GM18498 (cell line): ENCODE results near the gene PLCD3.
A peak's percentile ranks its signal among the peaks of the same experiment; 100 is the strongest.

Experiments
- ATAC-seq: cut with Tn5 transposase; IDR thresholded peaks from one replicate; pipeline ENCODE4 v1.9.1; 2021; ENCODE audit warnings: mild to moderate bottlenecking, moderate library complexity; ENCODE audit not compliant: unreplicated experiment

Gene PLCD3

GRCh38 chr17:45132320-45132571 lies at the start of gene PLCD3:
Gene PLCD3, minus strand, starts transcription at chr17:45132515. Its CDS starts 105 bp downstream, at chr17:45132410.
- peak; percentile 5 for ATAC-seq

GRCh38 chr17:45177563-45177962 lies 45.2 kb upstream of the PLCD3 start:
- ATAC-seq, result no peak

GRCh38 chr17:45175759-45176115 lies 43.4 kb upstream of the PLCD3 start:
- ATAC-seq, result no peak

GRCh38 chr17:45172541-45173286 lies 40.4 kb upstream of the PLCD3 start:
- ATAC-seq, result peak; percentile 63

- no peak for ATAC-seq
Observed at GRCh38 chr17:45172232-45172540, 39.9 kb upstream of the PLCD3 start.

- no peak for ATAC-seq
Observed at GRCh38 chr17:45171338-45172231, 39.3 kb upstream of the PLCD3 start.

GRCh38 chr17:45170931-45171337 lies 38.6 kb upstream of the PLCD3 start:
- ATAC-seq, result no peak

GRCh38 chr17:45170280-45170930 lies 38.1 kb upstream of the PLCD3 start:
- ATAC-seq, result no peak

- ATAC-seq, result no peak
Observed at GRCh38 chr17:45168991-45169752, 36.9 kb upstream of the PLCD3 start.

GRCh38 chr17:45164734-45165269 lies 32.5 kb upstream of the PLCD3 start:
- ATAC-seq, result no peak

GRCh38 chr17:45162025-45162687 lies 29.8 kb upstream of the PLCD3 start:
- ATAC-seq, result no peak

GRCh38 chr17:45161288-45162024 lies 29.1 kb upstream of the PLCD3 start, which contains the start of gene HEXIM2:
Gene HEXIM2, plus strand, starts transcription at chr17:45161875. Its CDS starts 919 bp downstream, at chr17:45162794.
- ATAC-seq, result peak; percentile 89

GRCh38 chr17:45160447-45161287 lies 28.4 kb upstream of the PLCD3 start:
- peak; percentile 25 for ATAC-seq

- ATAC-seq, result no peak
Observed at GRCh38 chr17:45156242-45156641, 23.9 kb upstream of the PLCD3 start.

- no peak for ATAC-seq
Observed at GRCh38 chr17:45155483-45155882, 23.2 kb upstream of the PLCD3 start.

GRCh38 chr17:45155029-45155428 lies 22.7 kb upstream of the PLCD3 start:
- ATAC-seq, result no peak

GRCh38 chr17:45150911-45151809 lies 18.8 kb upstream of the PLCD3 start:
- ATAC-seq, result no peak
